B cell (primary cell): ENCODE measurements around the gene HACD4. TPM values are rescaled to one million over a fixed set of nuclear protein-coding genes. Genes with fewer than 3 reads are reported as not detected.

Experiments used
- ATAC-seq: fragments of 200-7000 bp; cut with Tn5 transposase; one replicate; pipeline ENCODE4 v1.10.0; 2021; ENCODE audit warnings: low read depth, mild to moderate bottlenecking, moderate number of reproducible peaks, moderate library complexity
- CTCF ChIA-PET: fragments of 350-600 bp; sonication (Branson Sonifier 250); formaldehyde crosslinking; loops from one replicate; lab custom pipeline; 2021; ENCODE audit warnings: antibody characterized with exemption, inconsistent platforms; lab: Charles Lee
- POLR2A ChIA-PET: fragments of 350-600 bp; sonication (Branson Sonifier 250); formaldehyde crosslinking; loops from one replicate; lab custom pipeline; 2021; ENCODE audit warnings: antibody characterized with exemption; lab: Charles Lee
- DNase-seq: peaks from one replicate; pipeline ENCODE4 v3.0.0; 2013
- H2AFZ ChIP-seq: 2 replicates; pipeline ENCODE4 v1.6.1; 2012; ENCODE audit warnings: mild to moderate bottlenecking, low read depth, low read length; ENCODE audit not compliant: insufficient read depth, poor library complexity, severe bottlenecking
- H3K27ac ChIP-seq, 2 donors: 1 replicate in 1 of 2; 2 replicates in 1 of 2; pipeline ENCODE4 v1.5.1; 2012 to 2013; ENCODE audit warnings: low read length in 2 of 2, mild to moderate bottlenecking in 2 of 2, moderate library complexity in 1 of 2
- H3K27me3 ChIP-seq, 4 experiments: fragments of 200-600 bp in 1 of 4; sonication (generic) in 1 of 4; replicated peaks in 1 of 4; 1 replicate in 2 of 4; 2 replicates in 2 of 4; pipeline versions ENCODE4 v1.6.1 to v1.7.0; 2013 to 2016; ENCODE audit warnings: low read length in 3 of 4, mild to moderate bottlenecking in 2 of 4, mixed read lengths in 1 of 4, moderate library complexity in 1 of 4; ENCODE audit not compliant: insufficient read depth in 4 of 4, control insufficient read depth in 3 of 4; ENCODE audit errors: control extremely low read depth in 1 of 4
- H3K36me3 ChIP-seq, 2 experiments: replicated peaks in 1 of 2; 1 replicate in 1 of 2; 2 replicates in 1 of 2; pipeline versions ENCODE4 v1.6.1 to v1.7.1; 2013; ENCODE audit warnings: low read length in 1 of 2; ENCODE audit not compliant: insufficient read depth in 2 of 2, control insufficient read depth in 1 of 2; ENCODE audit errors: control extremely low read depth in 1 of 2, extremely low read depth in 1 of 2
- H3K4me1 ChIP-seq, 2 donors: fragments of 200-600 bp in 1 of 2; sonication (generic) in 1 of 2; 1 replicate in 1 of 2; 2 replicates in 1 of 2; pipeline versions ENCODE4 v1.5.1 to v1.6.1; 2013 to 2017; ENCODE audit warnings: low read length in 2 of 2; ENCODE audit not compliant: control insufficient read depth in 2 of 2, insufficient read depth in 2 of 2
- H3K4me2 ChIP-seq: replicated peaks from 2 replicates; pipeline ENCODE3; 2012; ENCODE audit warnings: mild to moderate bottlenecking, low read depth, low read length; ENCODE audit not compliant: poor library complexity, severe bottlenecking
- H3K4me3 ChIP-seq, 5 experiments: fragments of 200-600 bp in 1 of 5; sonication (generic) in 1 of 5; 1 replicate in 3 of 5; 2 replicates in 2 of 5; pipeline versions ENCODE4 v1.5.1 to v1.7.0; 2011 to 2016; ENCODE audit warnings: low read length in 4 of 5, mild to moderate bottlenecking in 4 of 5, low read depth in 2 of 5, control low read depth in 1 of 5, moderate library complexity in 1 of 5; ENCODE audit not compliant: insufficient read depth in 1 of 5; ENCODE audit errors: control extremely low read depth in 1 of 5, extremely low read depth in 1 of 5
- H3K79me2 ChIP-seq: fragments of 200-600 bp; sonication (generic); one replicate; pipeline ENCODE4 v1.6.0; 2016; ENCODE audit warnings: low read length; ENCODE audit not compliant: control insufficient read depth, insufficient read depth
- H3K9ac ChIP-seq: fragments of 200-600 bp; sonication (generic); 2 replicates; pipeline ENCODE4 v1.6.1; 2017; ENCODE audit warnings: mild to moderate bottlenecking, low read length, moderate library complexity
- H3K9me3 ChIP-seq, 3 donors: one replicate each; pipeline versions ENCODE4 v1.6.1 to v1.7.1; 2013; ENCODE audit warnings: low read length in 2 of 3; ENCODE audit not compliant: control insufficient read depth in 2 of 3, insufficient read depth in 1 of 3; ENCODE audit errors: control extremely low read depth in 1 of 3
- H4K20me1 ChIP-seq: 2 replicates; pipeline ENCODE4 v1.6.0; 2012; ENCODE audit warnings: mild to moderate bottlenecking, low read length; ENCODE audit not compliant: insufficient read depth, control insufficient read depth, poor library complexity, severe bottlenecking
- H3K27ac Mint-ChIP-seq: one replicate; pipeline ENCODE4 v1.8.0; 2021; ENCODE audit warnings: mixed read lengths
- H3K27me3 Mint-ChIP-seq: one replicate; pipeline ENCODE4 v1.8.0; 2021; ENCODE audit warnings: mixed read lengths
- H3K4me1 Mint-ChIP-seq: one replicate; pipeline ENCODE4 v1.8.0; 2021; ENCODE audit warnings: mixed read lengths
- H3K4me3 Mint-ChIP-seq: one replicate; pipeline ENCODE4 v1.8.0; 2021; ENCODE audit warnings: mixed read lengths
- H3K9me3 Mint-ChIP-seq: one replicate; pipeline ENCODE4 v1.8.0; 2022; ENCODE audit warnings: mixed read lengths; ENCODE audit not compliant: insufficient read depth
- CTCF ChIP-seq: fragments of 200-600 bp; IDR thresholded peaks from one replicate; pipeline ENCODE4 v1.8.0; 2022; ENCODE audit warnings: antibody characterized with exemption, mild to moderate bottlenecking
- EZH2 ChIP-seq: IDR thresholded peaks from 2 replicates; pipeline ENCODE4 v1.6.1; 2012; ENCODE audit warnings: borderline replicate concordance, low read depth, mild to moderate bottlenecking, moderate library complexity, low read length; ENCODE audit not compliant: insufficient read depth, poor library complexity, severe bottlenecking
- WGBS: methylation state at CpG from one replicate; pipeline ENCODE4 v1.1.5; 2013; ENCODE audit warnings: missing lambda C conversion rate; ENCODE audit not compliant: insufficient coverage; 5-methylcytosine and 5-hydroxymethylcytosine counted together
- intact Hi-C: fragments of 100-400 bp; cut with micrococcal nuclease; formaldehyde crosslinking; loops from one replicate; pipeline ENCODE4 v1.10.0; 2022
- polyA minus RNA-seq: library from RNA; depleted of rRNA, polyadenylated mRNA; stranded (reverse); fragments of >200 nt; gene quantifications from 2 replicates; pipeline ENCODE4 v1.2.3, GENCODE V29; 2012
- polyA plus RNA-seq: library from polyadenylated mRNA; depleted of rRNA; stranded (reverse); fragments of >200 nt; gene quantifications from 2 replicates; pipeline ENCODE4 v1.2.3, GENCODE V29; 2012
- total RNA-seq, 2 donors: library from RNA; stranded (reverse); fragments of 120-200 nt in 1 of 2; gene quantifications; 1 replicate in 1 of 2; 2 replicates in 1 of 2; pipeline versions ENCODE4 v1.2.3 to v1.2.4, GENCODE V29; 2013 to 2022

The HACD4 gene, protein sequence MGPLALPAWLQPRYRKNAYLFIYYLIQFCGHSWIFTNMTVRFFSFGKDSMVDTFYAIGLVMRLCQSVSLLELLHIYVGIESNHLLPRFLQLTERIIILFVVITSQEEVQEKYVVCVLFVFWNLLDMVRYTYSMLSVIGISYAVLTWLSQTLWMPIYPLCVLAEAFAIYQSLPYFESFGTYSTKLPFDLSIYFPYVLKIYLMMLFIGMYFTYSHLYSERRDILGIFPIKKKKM
- total RNA-seq (3.9 and 5.7 TPM in 2 replicates), polyA plus RNA-seq (4.5 and 8.3 TPM in 2 replicates), polyA minus RNA-seq (2.7 and 6.4 TPM in 2 replicates)
- 16.2 TPM for total RNA-seq (2013)

DNA sequence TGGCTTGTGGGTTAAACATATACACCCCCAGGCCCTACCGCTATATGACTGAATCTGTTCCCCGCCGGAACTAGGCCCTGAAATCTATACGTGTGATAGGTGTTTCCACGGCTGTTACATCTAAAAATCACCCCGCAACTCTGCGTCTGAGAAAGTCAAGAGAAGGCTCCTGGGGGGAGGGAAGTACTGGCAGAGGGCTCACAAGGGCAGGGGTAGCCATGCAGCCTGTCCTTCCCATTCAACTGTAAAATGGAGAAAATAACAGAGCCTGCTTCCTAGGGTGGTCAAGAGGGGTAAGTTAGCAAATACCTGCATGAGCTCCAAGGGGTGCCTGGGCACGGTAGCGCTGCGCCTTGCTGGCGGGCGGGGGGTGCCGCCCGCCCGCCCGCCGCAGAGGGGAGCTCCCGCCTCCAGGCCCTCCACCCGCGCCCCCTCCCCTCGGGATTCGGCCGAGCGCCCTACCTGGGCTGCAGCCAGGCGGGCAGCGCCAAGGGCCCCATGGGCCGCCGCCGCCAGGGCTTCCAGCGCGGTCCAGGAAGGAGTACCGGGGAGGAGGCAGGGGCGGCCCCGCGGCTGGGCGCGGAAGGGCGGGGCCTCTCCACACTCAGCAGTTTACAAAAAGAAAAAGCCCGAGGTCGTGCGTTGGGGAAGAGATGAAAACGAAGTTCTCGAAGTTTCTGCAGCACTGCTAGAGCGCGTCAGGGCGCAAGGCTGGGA is at the start of gene HACD4:
Gene HACD4 (minus strand): TSS at position 550 of the 717 bp plus-strand sequence. CDS start 50 bp downstream, at position 500.
- Mint-ChIP-seq H3K27ac (peak within 1 kb of the TSS; percentile 79), H3K4me1 (peaks cover 6% of the 10 kb centered on the region), H3K4me3 (peak within 1 kb of the TSS; percentile 82), H3K9me3 (no peaks in the 10 kb centered on the region), H3K27me3 (no peaks in the 10 kb centered on the region)
- ATAC-seq (peak; percentile 83), DNase-seq (peak; percentile 61)
- Histone ChIP-seq H3K27me3 (no peaks in the 10 kb centered on the region), H4K20me1 (no peaks in the 10 kb centered on the region), H3K4me1 (peaks cover 11 to 13% of the 10 kb centered on the region in 2 donors), H3K4me3 (peak within 1 kb of the TSS; percentile 56 to 79 (median 64)), H3K9ac (peak within 1 kb of the TSS; percentile 67), H3K79me2 (peaks cover 2% of the 10 kb centered on the region), H3K4me2 (peak within 1 kb of the TSS; percentile 71), H3K27ac (peak within 1 kb of the TSS; percentile 79 to 85), H2AFZ (peak within 1 kb of the TSS; percentile 86), H3K36me3 (peaks cover 0 to 5% of the 10 kb centered on the region in 2 experiments), H3K9me3 (no peaks in the 10 kb centered on the region)
- WGBS: 1% methylated on average over 39 of the region's 46 CpGs
- CTCF ChIA-PET: interaction anchor here (0.6 to 1.4 kb wide), 6 partner anchors 8 to 90 kb away, joined by 3 to 7 read pairs (median 4); partner anchors contain the start of gene IFNB1
- TF ChIP-seq CTCF (no peak), EZH2 (no peak)
- intact Hi-C loops: loop anchor here (5.0 to 10.0 kb wide), 3 partner anchors 64 to 409 kb away; partner anchors contain the start of genes FOCAD and MLLT3
- POLR2A ChIA-PET: interaction anchor here (0.6 kb wide), 1 partner anchor 68 kb away, joined by 3 read pairs; no protein-coding TSS in a partner anchor

- H3K27ac ChIP-seq: no peak overlapping the region
- H2AFZ ChIP-seq: no peak overlapping the region
- Mint-ChIP-seq H3K9me3 (no peaks in the 10 kb centered on the region), H3K4me3 (no peak overlapping the region), H3K4me1 (peaks cover 1% of the 10 kb centered on the region), H3K27ac (no peak overlapping the region), H3K27me3 (peaks cover 10% of the 10 kb centered on the region)
- no CpG with 5 or more reads among the region's 1 CpG for WGBS
- no peaks in the 10 kb centered on the region for H3K36me3 ChIP-seq
- peaks cover 0 to 2% (median 0%) of the 10 kb centered on the region in 4 experiments for H3K27me3 ChIP-seq
- H3K9me3 ChIP-seq: no peaks in the 10 kb centered on the region
- ATAC-seq: no peak
- H3K4me1 ChIP-seq: peaks cover 0 to 3% of the 10 kb centered on the region in 2 donors
- intact Hi-C loops: no loop called here
- CTCF ChIA-PET: no interaction called here
- no peak overlapping the region for H3K9ac ChIP-seq
- DNase-seq: no peak
- TF ChIP-seq EZH2: no peak
- no peak for TF ChIP-seq CTCF
- POLR2A ChIA-PET: no interaction called here
- H3K4me3 ChIP-seq: no peak overlapping the region
- H3K79me2 ChIP-seq: no peaks in the 10 kb centered on the region
- no peak overlapping the region for H3K4me2 ChIP-seq
- H4K20me1 ChIP-seq: no peaks in the 10 kb centered on the region
Measured at GRCh38 chr9:21080793-21081192, 49.4 kb upstream of the HACD4 start.
